OCI-LY1 (cell line): ENCODE results near the gene LGALSL.

Source experiments
- H2AFZ ChIP-seq: fragments of 200-600 bp; sonication (generic), shearing (Covaris generic); 2 replicates; pipeline ENCODE4 v1.6.0; 2014; ENCODE audit warnings: antibody characterized with exemption, mild to moderate bottlenecking, low read length
- H3F3A ChIP-seq: fragments of 200-600 bp; sonication (generic), shearing (Covaris generic); 2 replicates; pipeline ENCODE4 v1.6.0; 2014; ENCODE audit warnings: mild to moderate bottlenecking, antibody characterized with exemption, low read length, moderate library complexity; ENCODE audit not compliant: insufficient read depth
- H3K27ac ChIP-seq: fragments of 200-600 bp; sonication (generic); 2 replicates; pipeline ENCODE4 v1.5.1; 2014; ENCODE audit warnings: low read length, mixed run types, mild to moderate bottlenecking, low read depth; ENCODE audit not compliant: poor library complexity, severe bottlenecking
- H3K27me3 ChIP-seq: fragments of 200-600 bp; sonication (generic); 2 replicates; pipeline ENCODE4 v1.6.0; 2014; ENCODE audit warnings: antibody characterized with exemption, mild to moderate bottlenecking, low read length, moderate library complexity; ENCODE audit not compliant: insufficient read depth
- H3K36me3 ChIP-seq: fragments of 200-600 bp; sonication (generic); 2 replicates; pipeline ENCODE4 v1.6.1; 2014; ENCODE audit warnings: mild to moderate bottlenecking, antibody characterized with exemption, low read length, moderate library complexity, mixed read lengths; ENCODE audit not compliant: insufficient read depth
- H3K4me1 ChIP-seq: fragments of 200-600 bp; sonication (generic); 2 replicates; pipeline ENCODE4 v1.5.1; 2014; ENCODE audit warnings: mild to moderate bottlenecking, low read length, moderate library complexity; ENCODE audit not compliant: insufficient read depth, severe bottlenecking
- H3K4me2 ChIP-seq: fragments of 200-600 bp; sonication (generic), shearing (Covaris generic); 2 replicates; pipeline ENCODE4 v1.6.1; 2014; ENCODE audit warnings: low read length
- H3K4me3 ChIP-seq: fragments of 200-600 bp; sonication (generic); 2 replicates; pipeline ENCODE4 v1.5.1; 2014; ENCODE audit warnings: low read length, low read depth, mild to moderate bottlenecking, mixed read lengths; ENCODE audit not compliant: poor library complexity, severe bottlenecking
- H3K79me2 ChIP-seq: fragments of 200-600 bp; shearing (Covaris generic); 2 replicates; pipeline ENCODE4 v1.6.1; 2016; ENCODE audit warnings: mixed run types, low read length, mixed read lengths; ENCODE audit not compliant: insufficient read depth
- H3K9ac ChIP-seq: fragments of 200-600 bp; sonication (generic), shearing (Covaris generic); 2 replicates; pipeline ENCODE4 v1.6.1; 2014; ENCODE audit warnings: mild to moderate bottlenecking, low read length, mixed read lengths
- H3K9me2 ChIP-seq: fragments of 200-600 bp; sonication (generic), shearing (Covaris generic); 2 replicates; pipeline ENCODE4 v1.6.1; 2014; ENCODE audit warnings: low read depth, mild to moderate bottlenecking, low read length, mixed read lengths
- H3K9me3 ChIP-seq: fragments of 200-600 bp; shearing (Covaris generic); 2 replicates; pipeline ENCODE4 v1.6.1; 2014; ENCODE audit warnings: low read length, mixed read lengths
- H4K20me1 ChIP-seq: fragments of 200-600 bp; sonication (generic), shearing (Covaris generic); 2 replicates; pipeline ENCODE4 v1.6.0; 2016; ENCODE audit warnings: mild to moderate bottlenecking, low read length; ENCODE audit not compliant: insufficient read depth
- EZH2 ChIP-seq: fragments of 200-600 bp; sonication (generic), shearing (Covaris generic); IDR thresholded peaks from 2 replicates; pipeline ENCODE4 v1.8.0; 2017; ENCODE audit warnings: borderline replicate concordance, mixed run types, mild to moderate bottlenecking, antibody characterized with exemption, low read length, moderate library complexity, mixed read lengths
- TF ChIP-seq, protein P1 (sequence below): fragments of 200-600 bp; sonication (generic), shearing (Covaris generic); IDR thresholded peaks from 2 replicates; pipeline ENCODE4 v1.5.1; 2017; ENCODE audit warnings: mild to moderate bottlenecking, antibody characterized with exemption, low read length, moderate library complexity, mixed read lengths

The LGALSL gene

DNA sequence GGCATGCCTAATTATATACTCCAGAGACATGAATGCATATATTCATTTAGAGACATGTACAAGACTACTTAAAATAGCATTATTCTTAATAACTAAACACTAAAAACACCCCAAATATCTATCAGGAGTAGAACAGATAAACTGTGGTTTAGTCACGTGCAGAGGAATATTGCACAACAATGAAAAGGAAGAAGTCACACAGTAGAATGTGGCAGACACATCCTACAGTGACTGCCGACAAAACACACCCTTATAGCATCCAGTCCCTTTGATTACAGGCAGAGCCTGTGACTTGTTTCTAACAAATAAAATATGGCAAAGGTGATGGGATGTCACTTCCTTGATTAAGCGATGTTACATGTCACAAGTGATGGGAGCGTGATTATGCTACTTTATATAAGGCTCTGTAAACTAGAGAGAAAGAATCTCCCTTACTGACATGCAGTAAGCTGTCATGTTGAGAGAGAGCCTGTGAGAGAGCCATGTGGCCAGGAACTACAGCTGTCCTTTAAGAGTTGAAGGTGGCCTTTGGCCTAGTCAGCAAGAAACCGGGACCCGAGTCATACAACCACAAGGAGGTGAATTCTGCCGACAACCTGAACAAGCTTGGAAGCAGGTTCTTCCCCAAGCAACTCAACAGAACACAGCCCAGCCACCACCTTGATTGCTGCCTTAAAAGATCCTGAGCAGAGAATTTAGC, 39.1 kb upstream of the LGALSL start:
- no peaks in the 10 kb centered on the region for H3K9me3 ChIP-seq
- no peaks in the 10 kb centered on the region for H3K36me3 ChIP-seq
- no peaks in the 10 kb centered on the region for H3K27me3 ChIP-seq
- H3K9ac ChIP-seq: no peak overlapping the region
- no peak overlapping the region for H3K27ac ChIP-seq
- no peaks in the 10 kb centered on the region for H3K4me1 ChIP-seq
- no peaks in the 10 kb centered on the region for H3K79me2 ChIP-seq
- no peaks in the 10 kb centered on the region for H4K20me1 ChIP-seq
- H3K9me2 ChIP-seq: no peaks in the 10 kb centered on the region
- H3K4me2 ChIP-seq: no peak overlapping the region
- no peaks in the 10 kb centered on the region for H3F3A ChIP-seq
- no peak overlapping the region for H3K4me3 ChIP-seq
- TF ChIP-seq, protein P1, sequence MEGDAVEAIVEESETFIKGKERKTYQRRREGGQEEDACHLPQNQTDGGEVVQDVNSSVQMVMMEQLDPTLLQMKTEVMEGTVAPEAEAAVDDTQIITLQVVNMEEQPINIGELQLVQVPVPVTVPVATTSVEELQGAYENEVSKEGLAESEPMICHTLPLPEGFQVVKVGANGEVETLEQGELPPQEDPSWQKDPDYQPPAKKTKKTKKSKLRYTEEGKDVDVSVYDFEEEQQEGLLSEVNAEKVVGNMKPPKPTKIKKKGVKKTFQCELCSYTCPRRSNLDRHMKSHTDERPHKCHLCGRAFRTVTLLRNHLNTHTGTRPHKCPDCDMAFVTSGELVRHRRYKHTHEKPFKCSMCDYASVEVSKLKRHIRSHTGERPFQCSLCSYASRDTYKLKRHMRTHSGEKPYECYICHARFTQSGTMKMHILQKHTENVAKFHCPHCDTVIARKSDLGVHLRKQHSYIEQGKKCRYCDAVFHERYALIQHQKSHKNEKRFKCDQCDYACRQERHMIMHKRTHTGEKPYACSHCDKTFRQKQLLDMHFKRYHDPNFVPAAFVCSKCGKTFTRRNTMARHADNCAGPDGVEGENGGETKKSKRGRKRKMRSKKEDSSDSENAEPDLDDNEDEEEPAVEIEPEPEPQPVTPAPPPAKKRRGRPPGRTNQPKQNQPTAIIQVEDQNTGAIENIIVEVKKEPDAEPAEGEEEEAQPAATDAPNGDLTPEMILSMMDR: no peak
- TF ChIP-seq EZH2: no peak
- H2AFZ ChIP-seq: no peak overlapping the region

DNA sequence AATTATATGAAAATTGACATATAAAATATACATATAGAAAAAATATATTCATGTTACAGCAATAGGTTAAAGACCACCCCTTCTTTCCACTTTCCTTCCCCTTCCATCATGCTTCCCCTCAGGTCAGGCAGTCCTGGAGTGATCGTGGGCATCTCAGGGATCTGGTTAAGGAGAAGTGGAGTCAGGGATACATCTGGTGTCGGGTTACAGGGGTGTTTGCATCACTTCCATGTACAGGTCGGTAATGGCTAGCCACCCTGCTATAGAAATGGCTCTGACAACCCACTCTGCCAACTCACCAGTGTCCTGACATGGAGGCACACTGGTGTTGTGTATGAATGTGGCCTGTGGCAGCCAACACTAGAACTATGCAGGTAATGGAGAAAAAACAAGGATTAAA, 36.3 kb upstream of the LGALSL start:
- H3K9me3 ChIP-seq: no peaks in the 10 kb centered on the region
- no peak overlapping the region for H3K4me3 ChIP-seq
- H3K79me2 ChIP-seq: no peaks in the 10 kb centered on the region
- no peak for TF ChIP-seq EZH2
- TF ChIP-seq, protein P1: no peak
- H3K9me2 ChIP-seq: no peaks in the 10 kb centered on the region
- no peaks in the 10 kb centered on the region for H4K20me1 ChIP-seq
- no peaks in the 10 kb centered on the region for H3K4me1 ChIP-seq
- H3F3A ChIP-seq: no peaks in the 10 kb centered on the region
- H3K36me3 ChIP-seq: no peaks in the 10 kb centered on the region
- no peak overlapping the region for H3K9ac ChIP-seq
- H2AFZ ChIP-seq: no peak overlapping the region
- H3K27ac ChIP-seq: no peak overlapping the region
- H3K27me3 ChIP-seq: no peaks in the 10 kb centered on the region
- no peak overlapping the region for H3K4me2 ChIP-seq

DNA sequence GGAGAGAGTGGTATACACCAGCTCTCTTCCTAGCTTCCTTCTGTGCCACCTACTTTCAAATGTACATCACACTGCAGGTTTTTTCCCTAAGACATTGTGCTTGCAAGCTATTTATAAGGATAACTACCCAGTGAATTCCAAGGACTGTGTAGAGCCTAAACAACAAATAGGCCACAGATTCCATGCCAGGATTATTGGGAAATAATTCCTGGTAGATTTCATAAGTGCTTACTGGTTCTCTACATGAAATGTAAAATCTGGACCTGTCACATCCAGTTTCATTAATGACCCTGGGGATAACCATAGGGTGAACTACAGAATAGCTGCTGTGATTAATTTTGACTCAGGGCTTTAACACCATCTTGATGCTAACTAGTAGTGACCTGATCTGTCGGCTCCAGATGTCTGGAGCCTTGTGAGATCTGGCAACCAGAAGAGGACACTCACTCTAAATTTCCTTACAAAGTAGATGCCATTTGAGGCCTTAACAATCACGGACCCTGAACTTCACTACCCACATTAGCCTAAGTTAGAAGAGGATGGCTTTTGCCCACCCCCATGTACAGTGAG, 34.3 kb upstream of the LGALSL start:
- Histone ChIP-seq H3K9me2 (no peaks in the 10 kb centered on the region), H3K4me3 (no peak overlapping the region), H3K79me2 (no peaks in the 10 kb centered on the region), H3K9ac (no peak overlapping the region), H3K27me3 (no peaks in the 10 kb centered on the region), H3K4me1 (no peaks in the 10 kb centered on the region), H3F3A (no peaks in the 10 kb centered on the region), H3K36me3 (no peaks in the 10 kb centered on the region), H2AFZ (no peak overlapping the region), H3K9me3 (no peaks in the 10 kb centered on the region), H3K4me2 (no peak overlapping the region), H4K20me1 (no peaks in the 10 kb centered on the region), H3K27ac (no peak overlapping the region)
- no peak for TF ChIP-seq EZH2
- TF ChIP-seq, protein P1: no peak
